GM15510 (cell line): ENCODE data around the gene CLPSL1.

ENCODE experiments used
- POLR2A ChIP-seq: IDR thresholded peaks from 3 replicates; pipeline ENCODE4 v1.6.1; 2011; ENCODE audit warnings: borderline replicate concordance; ENCODE audit not compliant: insufficient read length; ENCODE audit errors: extremely low read depth

CLPSL1 gene

GRCh38 chr6:35801148-35801547, 20.3 kb downstream of the CLPSL1 start:
- no peak for TF ChIP-seq POLR2A

- no peak for TF ChIP-seq POLR2A
Measured at GRCh38 chr6:35804996-35805736, 24.3 kb downstream of the CLPSL1 start, which contains the start of gene LHFPL5. TSS of gene LHFPL5 (plus strand) at chr6:35805352. CDS start at chr6:35805671, 319 bp downstream.

DNA sequence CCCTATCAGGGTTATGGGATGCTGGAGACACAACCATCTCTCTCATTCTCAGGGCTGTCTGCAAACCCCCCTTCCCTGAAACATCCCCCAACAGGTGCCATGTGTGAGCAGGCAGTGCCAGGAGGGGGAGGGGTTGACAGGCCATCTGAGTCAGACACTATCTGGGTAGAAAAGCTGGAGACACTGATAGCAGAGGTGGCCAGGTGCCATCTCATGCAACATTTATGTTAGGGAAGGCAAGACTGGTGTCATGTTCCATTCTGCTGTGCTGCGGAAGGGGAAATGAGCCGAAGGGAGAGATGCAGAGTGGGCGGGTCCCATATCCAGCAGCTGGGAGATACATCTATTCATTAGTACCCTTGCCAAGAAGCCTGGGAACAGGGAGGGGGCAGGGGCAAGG, 27.9 kb downstream of the CLPSL1 start:
- no peak for TF ChIP-seq POLR2A

DNA sequence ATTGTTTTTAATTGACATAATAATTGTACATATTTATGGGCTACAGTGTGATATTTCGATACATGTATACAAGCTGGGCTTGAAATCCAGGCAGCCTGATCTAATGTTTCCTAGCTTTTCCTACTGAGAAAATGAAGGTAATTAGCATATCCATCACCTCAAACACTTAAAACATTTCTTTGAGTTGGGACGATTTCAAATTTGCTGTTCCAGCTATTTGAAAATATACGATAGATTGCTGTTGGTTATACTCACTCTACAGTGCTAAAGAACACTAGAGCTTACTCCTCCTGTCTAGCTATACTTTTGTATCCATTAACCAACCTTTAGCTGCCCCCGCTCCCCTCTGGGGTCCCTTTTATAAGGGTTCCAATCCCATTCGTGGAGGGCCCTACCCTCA, 29.0 kb downstream of the CLPSL1 start:
- TF ChIP-seq POLR2A, result no peak

GRCh38 chr6:35810971-35811698, 30.3 kb downstream of the CLPSL1 start:
- TF ChIP-seq POLR2A, result no peak

DNA sequence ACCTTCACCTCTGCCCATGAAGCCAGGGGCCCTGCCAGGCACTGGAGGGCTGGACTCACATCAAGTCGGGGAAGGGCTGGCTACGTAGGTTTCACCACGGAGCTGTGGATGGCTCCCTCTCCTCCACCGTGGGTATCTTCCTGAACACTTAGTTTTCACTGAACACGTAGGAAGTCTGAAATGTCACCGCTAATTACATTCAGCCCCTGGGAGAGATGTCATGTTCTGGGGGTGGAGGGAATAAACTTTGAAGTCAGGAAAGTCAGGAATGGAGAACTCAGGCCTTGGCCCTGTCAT, 30.8 kb downstream of the CLPSL1 start:
- TF ChIP-seq POLR2A, result no peak

- no peak for TF ChIP-seq POLR2A
Measured at GRCh38 chr6:35817515-35817914, 36.7 kb downstream of the CLPSL1 start.

- TF ChIP-seq POLR2A, result no peak
Measured at GRCh38 chr6:35823601-35824000, 42.8 kb downstream of the CLPSL1 start.

DNA sequence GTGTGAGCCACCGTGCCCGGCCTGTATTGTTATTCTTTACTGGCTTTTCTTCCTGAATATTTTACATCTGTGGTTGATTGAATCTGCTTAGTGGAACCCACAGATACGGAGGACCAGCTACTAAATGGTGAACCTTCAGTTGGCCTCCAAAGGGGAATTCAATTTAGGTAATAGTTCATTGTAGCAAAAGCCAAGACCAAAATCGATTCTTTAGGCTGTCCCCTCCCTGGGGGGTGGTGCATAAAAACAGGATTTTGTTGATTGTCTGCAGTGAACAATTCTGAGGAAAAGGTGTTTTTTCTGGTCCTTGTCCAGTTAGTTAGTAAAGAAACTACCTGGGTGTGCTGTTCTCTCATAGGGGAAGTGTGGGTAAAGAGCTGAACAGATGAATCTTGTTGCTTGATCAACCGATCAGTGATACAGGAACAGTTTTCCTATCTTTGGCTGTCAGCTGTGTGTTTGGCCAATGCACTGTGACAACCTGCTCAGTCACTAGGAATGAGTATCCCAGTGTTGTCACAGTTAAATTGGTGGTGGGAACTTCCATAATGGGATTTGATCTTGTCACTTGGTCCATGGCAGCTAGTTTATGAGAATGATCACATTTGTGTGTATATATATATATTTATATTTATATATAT, 43.9 kb downstream of the CLPSL1 start:
- TF ChIP-seq POLR2A, result no peak

DNA sequence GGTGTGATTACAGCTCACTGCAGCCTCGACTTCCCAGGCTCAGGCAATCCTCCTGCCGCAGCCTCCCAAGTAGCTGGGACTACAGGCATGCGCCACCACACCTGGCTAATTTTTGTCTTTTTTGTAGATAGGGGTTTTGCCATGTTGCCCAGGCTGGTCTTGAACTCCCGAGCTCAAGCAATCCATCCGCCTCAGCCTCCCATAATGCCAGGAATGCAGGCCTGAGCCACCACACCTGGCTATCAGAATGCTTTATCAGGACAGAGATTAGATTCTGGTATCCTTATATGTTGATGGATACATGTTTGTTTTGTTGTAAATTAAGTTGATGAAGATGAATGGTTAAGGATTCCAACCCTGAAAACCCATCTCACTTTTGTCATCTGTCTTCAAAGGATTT, 48.5 kb downstream of the CLPSL1 start:
- TF ChIP-seq POLR2A, result no peak

DNA sequence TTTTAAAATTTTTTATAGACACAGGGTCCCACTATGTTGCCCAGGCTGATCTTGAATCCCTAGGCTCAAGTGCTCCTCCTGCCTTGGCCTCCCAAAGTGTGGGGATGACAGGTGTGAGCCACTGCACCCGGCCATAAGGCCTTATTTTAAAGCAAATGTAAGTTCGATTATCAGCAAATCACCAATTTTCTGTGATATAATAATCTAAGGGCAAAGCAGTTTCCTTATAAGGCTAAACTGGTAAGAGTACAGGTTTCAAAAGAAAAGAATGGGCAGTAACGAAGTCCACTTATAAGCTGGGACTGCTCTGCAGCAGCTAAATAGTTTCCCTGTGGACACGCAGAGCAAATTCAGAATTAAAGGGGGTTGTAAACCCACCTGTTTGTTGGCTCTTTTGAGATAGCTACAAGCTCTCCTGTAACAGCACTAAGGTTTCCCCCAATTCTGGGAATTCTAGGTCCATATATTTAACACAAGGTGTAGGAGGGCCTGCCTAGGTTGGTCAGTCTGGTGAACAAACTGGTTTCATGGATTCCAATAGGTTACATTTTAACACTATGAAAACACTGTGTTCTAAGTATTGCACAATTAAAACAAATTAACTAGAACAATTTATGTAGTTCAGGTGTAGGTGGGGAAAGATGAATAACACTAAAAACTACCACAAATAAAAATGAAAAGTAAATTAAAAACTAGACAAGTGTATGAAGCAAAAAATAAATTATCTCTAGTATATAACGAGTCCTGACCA, 50.6 kb downstream of the CLPSL1 start:
- TF ChIP-seq POLR2A, result no peak

GRCh38 chr6:35833536-35833935, 52.7 kb downstream of the CLPSL1 start:
- TF ChIP-seq POLR2A, result no peak
